Gastrocnemius medialis (tissue), 4 donors: Measurements from ENCODE around the gene POLD3.

Experiments used
- POLR2A ChIP-seq, 2 donors: fragments of 450-650 bp; IDR thresholded peaks; one replicate each; pipeline ENCODE4 v1.6.1; 2017; ENCODE audit warnings: antibody characterized with exemption in 2 of 2, mild to moderate bottlenecking in 2 of 2, moderate library complexity in 2 of 2
- TF ChIP-seq, protein P1 (sequence below), 5 experiments: fragments of 450-650 bp in 3 of 5; fragments of 200-600 bp in 2 of 5; sonication (generic) in 2 of 5; IDR thresholded peaks in 4 of 5; conservative IDR thresholded peaks in 1 of 5; 1 replicate in 4 of 5; 2 replicates in 1 of 5; pipeline ENCODE4 v1.5.1; 2016 to 2019; ENCODE audit warnings: antibody characterized with exemption in 5 of 5, mild to moderate bottlenecking in 3 of 5, moderate library complexity in 3 of 5

DNA sequence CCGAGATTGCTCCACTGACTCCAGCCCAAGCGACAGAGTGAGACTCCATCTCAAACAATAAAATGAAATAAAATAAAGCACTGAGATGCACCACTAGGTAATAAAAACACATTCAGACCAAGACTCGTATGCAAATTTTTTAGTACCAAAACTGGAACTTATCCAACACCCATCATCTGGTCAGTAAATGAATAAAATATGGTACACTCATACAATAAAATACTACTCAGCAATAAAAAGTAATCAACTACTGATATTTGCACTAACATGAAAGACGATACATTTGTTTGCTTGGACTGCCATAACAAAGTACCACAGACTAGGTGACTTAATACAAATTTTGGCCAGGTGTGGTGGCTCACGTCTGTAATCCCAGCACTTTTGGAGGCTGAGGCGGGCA lies 17.8 kb upstream of the POLD3 start:
- TF ChIP-seq, protein P1, sequence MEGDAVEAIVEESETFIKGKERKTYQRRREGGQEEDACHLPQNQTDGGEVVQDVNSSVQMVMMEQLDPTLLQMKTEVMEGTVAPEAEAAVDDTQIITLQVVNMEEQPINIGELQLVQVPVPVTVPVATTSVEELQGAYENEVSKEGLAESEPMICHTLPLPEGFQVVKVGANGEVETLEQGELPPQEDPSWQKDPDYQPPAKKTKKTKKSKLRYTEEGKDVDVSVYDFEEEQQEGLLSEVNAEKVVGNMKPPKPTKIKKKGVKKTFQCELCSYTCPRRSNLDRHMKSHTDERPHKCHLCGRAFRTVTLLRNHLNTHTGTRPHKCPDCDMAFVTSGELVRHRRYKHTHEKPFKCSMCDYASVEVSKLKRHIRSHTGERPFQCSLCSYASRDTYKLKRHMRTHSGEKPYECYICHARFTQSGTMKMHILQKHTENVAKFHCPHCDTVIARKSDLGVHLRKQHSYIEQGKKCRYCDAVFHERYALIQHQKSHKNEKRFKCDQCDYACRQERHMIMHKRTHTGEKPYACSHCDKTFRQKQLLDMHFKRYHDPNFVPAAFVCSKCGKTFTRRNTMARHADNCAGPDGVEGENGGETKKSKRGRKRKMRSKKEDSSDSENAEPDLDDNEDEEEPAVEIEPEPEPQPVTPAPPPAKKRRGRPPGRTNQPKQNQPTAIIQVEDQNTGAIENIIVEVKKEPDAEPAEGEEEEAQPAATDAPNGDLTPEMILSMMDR (IDR thresholded peaks at IDR 0.05 in 4 of 5, conservative IDR thresholded peaks at IDR 0.05 in 1 of 5) = no peak
- no peak for TF ChIP-seq POLR2A (IDR thresholded peaks at IDR 0.05)
